A673 (cell line): Measurements from ENCODE around the gene SLC16A4.

Source experiments
- EZH2 ChIP-seq: fragments of 200-600 bp; sonication (generic); IDR thresholded peaks from 2 replicates; pipeline ENCODE4 v1.6.1; 2017; ENCODE audit warnings: borderline replicate concordance, low read depth, mild to moderate bottlenecking, mixed read lengths, antibody characterized with exemption, low read length; ENCODE audit not compliant: poor library complexity, severe bottlenecking
- TF ChIP-seq, protein P1 (sequence below): fragments of 300-800, 200-600 bp; sonication (generic); conservative IDR thresholded peaks from 2 replicates; pipeline ENCODE4 v1.5.1; 2017; ENCODE audit warnings: low read depth, mild to moderate bottlenecking, antibody characterized with exemption, low read length, moderate library complexity, mixed read lengths

DNA sequence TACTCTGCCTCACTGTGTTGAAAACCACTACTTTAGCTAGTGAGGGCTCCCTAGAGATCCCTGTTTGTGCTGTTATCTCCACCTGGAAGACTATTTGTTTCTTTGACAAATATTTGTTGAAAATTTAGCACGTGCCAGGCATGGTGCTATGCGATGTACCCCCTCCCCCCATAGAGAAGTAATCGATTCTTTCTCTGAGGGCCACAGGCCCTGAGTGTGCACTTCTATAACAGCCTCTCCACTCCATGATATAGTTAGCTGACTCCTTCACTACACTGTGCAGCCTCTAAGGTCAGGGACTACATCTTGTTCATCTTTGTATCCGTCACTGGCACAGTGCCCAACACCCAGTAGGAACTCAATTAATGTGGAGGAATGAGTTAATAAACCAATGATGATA, 69.0 kb downstream of the SLC16A4 start:
- TF ChIP-seq, protein P1, sequence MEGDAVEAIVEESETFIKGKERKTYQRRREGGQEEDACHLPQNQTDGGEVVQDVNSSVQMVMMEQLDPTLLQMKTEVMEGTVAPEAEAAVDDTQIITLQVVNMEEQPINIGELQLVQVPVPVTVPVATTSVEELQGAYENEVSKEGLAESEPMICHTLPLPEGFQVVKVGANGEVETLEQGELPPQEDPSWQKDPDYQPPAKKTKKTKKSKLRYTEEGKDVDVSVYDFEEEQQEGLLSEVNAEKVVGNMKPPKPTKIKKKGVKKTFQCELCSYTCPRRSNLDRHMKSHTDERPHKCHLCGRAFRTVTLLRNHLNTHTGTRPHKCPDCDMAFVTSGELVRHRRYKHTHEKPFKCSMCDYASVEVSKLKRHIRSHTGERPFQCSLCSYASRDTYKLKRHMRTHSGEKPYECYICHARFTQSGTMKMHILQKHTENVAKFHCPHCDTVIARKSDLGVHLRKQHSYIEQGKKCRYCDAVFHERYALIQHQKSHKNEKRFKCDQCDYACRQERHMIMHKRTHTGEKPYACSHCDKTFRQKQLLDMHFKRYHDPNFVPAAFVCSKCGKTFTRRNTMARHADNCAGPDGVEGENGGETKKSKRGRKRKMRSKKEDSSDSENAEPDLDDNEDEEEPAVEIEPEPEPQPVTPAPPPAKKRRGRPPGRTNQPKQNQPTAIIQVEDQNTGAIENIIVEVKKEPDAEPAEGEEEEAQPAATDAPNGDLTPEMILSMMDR = no peak
- TF ChIP-seq EZH2 = no peak
